ENCODE data around the gene CIC.
"Not testable (repeated sequence)": the region's sequence is repeated elsewhere in the genome, so short reads cannot be mapped to it uniquely, and the experiment has no call there.

The CIC gene

DNA sequence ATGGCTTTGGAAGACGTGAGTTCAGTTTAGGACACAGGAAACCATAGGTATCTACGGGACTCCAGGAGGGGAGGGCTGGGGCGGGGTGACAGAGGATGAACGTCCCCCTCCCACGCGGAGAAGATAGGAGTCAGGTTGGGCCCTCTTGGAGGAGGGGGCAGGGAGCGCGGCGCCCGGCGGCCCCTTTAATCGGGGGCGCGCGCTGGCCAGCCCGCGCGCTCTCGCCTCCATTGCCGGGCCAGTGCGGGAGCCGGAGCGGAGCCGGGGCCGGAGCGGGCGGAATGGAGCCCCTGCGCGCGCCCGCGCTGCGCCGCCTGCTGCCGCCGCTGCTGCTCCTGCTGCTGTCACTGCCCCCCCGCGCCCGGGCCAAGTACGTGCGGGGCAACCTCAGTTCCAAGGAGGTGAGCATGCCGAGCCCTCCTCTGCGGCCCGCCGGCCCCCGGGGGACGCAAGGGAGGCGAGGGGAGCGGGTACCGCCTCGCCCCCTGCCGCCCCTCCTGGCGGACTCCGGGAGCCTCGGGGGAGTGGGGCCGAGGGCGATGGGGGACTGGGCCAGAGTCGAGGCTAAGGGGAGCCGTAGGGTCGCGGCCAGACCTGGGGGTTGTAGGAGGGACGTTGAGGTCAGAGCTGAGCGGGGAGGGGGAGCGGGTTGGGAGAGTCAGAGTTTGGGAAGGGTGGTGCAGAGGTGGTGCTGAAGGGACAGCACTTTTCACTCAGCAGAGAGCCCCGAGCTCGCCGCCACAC is 44.2 kb downstream of the CIC start, which contains the start of gene TMEM145:
Gene TMEM145, plus strand, starts transcription at position 214 of the 744 bp plus-strand sequence. Its CDS starts 68 bp downstream, at position 282.
- DNase-seq (ENCODE audit: low read depth) = no peak

DNA sequence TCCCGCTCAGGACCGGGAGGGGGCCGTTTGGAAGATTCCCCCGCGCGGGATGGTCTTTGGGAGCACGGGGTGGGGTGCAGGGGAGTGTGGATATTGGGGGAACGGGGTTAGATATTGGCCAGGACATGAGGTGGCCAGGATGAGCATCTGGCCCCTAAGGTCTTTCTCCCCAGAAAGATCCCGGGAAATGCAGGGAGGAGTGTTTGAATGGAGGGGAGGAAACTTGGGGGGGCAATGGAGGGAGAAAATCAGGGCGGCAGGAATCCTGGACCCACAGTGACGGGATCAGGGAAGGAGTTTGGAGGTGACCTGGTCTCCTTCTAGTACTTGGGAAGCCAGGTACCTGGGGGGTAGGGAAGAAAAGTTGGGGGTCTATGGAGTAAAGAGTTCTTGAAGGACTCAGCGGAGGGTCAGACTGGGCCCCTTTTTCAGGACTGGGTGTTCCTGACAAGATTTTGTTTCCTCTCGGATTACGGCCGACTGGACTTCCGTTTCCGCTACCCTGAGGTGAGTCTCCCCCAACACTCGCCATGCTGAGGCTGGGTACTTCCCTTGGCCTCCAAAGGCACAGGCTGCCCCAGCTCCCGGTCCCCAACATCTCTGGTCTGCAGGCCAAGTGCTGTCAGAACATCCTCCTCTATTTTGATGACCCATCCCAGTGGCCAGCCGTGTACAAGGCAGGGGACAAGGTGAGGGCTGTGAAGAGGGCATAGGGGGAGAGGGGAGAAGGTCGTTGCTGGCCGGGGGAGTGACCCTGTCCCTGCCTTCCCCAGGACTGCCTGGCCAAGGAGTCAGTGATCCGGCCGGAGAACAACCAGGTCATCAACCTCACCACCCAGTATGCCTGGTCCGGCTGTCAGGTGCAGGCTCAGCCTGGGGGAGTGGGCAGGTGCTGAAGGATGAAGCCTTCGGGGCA is 45.0 kb downstream of the CIC start:
- DNase-seq (ENCODE audit: low read depth) = no peak

DNA sequence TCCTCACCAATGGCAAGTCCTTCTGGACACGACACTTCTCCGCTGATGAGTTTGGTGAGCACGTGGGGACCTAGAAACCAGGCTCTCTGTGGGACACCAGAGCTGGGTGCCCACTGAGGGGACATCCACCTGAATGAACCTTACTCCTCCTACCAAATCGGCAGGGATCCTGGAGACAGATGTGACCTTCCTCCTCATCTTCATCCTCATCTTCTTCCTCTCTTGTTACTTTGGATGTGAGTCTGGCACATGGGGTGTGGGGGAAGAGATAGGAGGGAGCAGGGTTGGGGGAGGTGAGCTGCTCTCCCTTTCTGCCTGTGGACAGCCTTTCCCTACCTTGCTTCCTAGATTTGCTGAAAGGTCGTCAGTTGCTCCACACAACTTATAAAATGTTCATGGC is 46.0 kb downstream of the CIC start:
- no peak for DNase-seq (ENCODE audit: low read depth)

DNA sequence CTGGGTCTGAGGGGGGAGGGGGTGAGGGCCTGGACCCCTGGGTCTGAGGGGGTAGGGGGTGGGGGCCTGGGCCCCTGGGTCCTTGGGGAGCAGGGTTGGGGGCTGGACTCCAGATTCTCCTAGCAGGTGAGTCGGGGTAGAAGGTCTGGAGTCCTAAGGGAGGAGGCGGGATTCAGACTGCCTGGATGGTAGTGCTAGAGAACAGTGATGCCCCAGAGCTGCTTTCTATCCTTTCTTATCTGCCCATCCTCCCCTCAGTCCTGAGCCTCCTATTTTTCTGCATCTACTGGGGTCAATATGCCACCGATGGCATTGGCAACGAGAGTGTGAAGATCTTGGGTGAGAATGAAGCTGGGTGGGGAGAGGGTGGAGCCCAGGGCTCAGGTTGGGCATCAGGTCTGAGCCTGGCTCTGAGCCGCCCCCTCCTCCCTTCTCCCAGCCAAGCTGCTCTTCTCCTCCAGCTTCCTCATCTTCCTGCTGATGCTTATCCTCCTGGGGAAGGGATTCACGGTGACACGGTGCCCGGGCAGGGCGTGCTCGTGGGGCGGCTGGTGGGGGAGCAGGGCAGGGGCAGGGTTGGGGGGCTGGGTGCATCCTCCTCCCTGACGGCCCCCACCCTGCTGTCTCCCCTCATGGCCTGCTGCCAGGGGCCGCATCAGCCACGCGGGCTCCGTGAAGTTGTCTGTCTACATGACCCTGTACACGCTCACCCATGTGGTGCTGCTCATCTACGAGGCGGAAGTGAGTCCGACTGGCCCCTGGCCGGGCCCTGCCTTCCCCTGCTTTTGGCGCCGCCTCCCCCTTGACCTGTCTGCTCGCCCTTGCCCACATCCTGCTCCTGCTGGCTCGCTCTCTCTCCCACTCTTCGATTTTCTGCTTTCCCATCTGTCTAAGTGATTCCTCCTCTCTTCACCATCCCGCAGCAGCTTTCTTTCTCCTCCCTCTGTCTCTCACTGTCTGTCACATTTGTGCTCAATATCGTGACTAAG is 47.5 kb downstream of the CIC start:
- peak; percentile 77 for DNase-seq (ENCODE audit: low read depth)

DNA sequence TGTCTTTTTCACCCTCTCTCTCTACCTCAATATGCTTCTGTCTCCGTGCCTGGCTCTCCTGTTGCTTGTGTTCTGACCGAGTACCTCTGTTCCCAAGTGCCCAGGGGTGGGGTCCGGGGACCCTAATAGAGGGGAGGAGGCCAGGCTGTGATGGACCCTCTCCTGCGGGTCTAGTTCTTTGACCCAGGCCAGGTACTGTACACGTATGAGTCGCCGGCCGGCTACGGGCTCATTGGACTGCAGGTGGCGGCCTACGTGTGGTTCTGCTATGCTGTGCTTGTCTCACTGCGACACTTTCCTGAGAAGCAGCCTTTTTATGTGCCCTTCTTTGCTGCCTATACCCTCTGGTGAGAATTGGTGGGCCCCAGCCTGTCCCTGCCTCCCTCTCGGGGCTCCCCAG is 48.5 kb downstream of the CIC start:
- no peak for DNase-seq (ENCODE audit: low read depth)

DNA sequence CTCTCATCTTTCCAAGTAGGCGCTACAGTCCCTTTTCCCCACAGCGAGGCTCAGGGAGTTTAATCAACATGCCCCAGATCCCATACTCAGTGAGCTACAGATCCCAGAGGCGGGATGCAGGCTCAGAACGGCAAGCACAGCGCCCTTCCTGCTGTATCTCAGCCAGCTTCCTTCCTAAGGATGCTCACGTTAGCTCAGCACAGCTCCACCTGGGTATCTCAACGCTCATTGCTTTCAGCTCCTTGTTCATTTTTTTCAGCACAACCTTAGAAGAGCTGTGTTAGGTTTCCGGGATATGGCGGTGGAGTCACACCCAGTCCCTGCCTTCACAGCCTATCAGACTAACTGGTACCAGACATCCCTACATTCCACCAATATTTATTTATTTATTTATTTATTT is 53.3 kb downstream of the CIC start:
- DNase-seq (ENCODE audit: low read depth) = no peak

DNA sequence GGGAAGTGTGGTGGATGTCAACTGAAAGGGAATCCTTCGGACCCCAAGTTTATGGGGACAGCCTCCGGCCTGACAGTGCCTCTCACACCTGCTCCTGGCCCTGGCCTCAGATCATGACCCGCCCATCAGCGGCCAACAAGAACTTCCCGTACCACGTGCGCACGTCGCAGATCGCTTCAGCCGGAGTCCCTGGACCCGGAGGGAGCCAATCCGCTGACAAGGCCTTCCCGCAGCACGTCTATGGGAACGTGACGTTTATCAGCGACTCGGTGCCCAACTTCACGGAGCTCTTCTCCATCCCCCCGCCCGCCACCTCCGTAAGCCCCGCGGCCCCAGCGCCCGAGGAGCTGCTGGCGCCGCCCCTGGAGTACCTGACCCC is 54.4 kb downstream of the CIC start:
- no peak for DNase-seq (ENCODE audit: low read depth)

DNA sequence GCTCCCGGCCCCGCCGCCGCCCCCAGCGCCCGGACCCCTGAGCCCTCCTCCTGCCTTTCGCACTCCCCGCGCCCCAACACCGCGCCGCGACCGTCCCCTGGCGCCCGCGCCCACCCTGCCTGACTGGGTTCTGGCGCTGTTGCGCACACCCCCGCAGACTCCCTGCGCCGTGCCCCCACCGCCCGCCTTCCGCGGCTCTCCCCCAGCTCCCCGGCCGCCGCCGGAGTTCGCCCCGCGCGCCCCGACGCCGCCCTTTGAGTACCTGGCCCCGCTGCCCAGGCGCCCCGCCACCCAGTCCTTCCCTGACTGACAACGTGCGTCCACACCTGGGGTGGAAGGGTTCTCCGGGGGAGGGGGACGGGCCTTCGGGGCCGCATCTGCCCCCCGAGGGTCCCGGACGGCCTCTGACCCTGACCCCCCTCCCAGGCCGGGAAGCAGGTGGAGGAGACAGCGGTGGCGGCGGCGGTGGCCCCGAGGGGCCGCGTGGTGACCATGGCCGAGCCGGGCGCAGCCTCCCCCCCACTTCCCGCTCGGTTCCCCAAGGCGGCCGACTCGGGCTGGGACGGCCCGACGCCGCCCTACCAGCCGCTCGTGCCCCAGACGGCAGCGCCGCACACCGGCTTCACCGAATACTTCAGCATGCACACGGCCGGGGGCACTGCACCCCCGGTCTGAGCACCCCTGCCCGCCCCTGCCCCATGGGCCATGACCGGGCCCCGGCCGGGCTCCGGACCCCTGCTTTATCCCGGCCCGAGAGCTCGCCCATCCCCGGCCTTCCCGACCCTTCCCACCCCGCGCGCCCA is 55.0 kb downstream of the CIC start:
- no peak for DNase-seq (ENCODE audit: low read depth)

DNA sequence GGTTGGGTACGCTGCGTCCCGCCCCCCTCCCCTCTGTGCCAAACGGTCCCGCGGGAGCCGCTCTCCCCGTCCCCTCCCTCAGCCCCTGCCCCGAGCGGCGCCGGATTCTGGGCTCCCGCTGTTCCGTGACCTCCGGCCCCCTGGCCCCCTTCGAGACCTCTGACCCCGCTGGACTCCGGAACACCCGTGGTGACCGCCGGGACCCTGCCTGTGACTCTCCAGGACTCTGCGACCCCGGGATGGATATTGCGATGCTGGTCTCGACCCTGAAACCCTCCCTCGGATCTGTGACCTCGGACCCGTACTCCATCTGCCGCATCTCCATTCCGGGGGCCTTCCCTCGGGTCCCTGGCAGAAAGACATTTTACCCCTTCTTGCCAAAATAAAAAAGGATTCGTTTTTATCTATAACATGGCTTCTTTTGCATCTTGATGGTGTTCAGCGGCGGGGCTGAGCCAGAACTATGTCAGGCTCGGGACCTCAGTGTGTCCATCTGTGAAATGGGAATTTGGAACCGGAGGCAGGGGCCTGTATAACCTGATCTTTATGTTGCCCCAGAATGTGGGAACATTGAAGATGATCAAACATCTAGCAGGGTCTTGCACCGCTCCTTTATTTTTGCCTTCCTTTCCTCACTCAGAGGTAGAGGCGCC is 55.7 kb downstream of the CIC start:
- DNase-seq (ENCODE audit: low read depth) = no peak

DNA sequence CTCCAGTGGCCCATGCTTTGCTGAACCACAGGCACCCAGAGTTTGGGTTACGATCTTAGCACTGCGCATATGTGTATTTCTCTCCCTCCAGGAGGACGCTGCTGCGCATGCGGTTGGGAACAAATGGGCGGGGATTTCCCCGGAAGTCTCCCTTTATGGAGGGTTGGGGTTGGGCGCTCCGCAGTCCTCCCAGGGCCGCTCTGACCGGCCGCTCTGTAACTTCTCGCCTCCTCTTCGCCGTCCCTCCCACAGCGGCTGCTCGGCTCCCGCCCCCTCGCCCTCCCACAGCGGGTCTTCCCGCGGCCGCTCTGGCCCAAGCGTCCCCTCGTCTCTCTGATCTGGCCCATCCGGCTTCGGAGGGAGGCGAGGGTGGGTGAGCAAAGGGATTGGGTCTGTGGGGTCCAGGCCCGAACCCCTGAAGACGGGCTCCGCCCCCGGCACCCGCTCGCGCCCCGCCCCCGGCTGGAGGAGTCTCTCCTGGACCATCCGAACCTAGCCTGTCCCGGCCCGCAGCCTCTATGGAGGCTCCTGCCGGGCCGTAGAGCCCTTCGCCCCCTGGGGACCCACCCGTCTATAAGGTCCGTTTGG is 56.4 kb downstream of the CIC start, which contains the start of gene MEGF8:
Gene MEGF8, plus strand, starts transcription at position 328 of the 588 bp plus-strand sequence. CDS start 609 bp downstream, outside the sequence.
- peak; percentile 99 for DNase-seq (ENCODE audit: low read depth)

DNA sequence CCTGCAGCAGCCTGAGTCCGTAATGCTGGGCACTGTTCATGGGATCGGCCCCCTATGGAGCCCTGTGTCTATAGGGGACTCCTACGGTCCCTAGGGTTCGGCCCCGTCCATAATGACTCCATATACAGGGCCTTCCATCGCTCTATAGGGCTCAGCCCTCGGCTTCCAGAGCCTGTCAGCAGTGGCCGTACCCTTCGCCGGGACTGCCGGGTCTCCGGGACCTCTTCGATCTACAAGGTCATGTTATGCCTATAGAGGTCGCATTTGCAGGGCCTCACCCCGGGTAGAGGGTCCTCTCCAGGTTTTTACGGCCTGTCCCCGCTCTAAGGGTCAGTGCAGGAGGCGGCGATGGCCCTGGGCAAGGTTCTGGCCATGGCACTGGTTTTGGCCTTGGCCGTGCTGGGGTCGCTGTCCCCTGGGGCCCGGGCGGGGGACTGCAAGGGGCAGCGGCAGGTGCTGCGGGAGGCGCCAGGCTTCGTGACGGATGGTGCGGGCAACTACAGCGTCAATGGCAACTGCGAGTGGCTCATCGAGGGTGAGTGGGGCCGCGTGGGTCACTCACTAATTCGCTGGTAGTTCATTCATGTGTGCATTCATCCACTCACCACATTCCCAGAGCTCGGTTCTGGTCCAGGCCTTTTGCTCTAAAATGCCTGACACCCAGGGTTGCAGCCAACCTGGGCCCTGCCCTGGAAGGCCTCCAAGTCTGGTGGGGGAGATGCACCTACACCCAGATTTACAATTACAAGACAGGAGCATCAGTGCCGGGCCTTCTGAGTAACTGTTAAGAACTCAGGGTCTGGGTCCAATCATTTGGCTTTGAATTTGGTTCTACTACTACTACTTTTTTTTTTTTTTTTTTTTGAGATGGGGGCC is 57.1 kb downstream of the CIC start:
- DNase-seq (ENCODE audit: low read depth) = no peak

DNA sequence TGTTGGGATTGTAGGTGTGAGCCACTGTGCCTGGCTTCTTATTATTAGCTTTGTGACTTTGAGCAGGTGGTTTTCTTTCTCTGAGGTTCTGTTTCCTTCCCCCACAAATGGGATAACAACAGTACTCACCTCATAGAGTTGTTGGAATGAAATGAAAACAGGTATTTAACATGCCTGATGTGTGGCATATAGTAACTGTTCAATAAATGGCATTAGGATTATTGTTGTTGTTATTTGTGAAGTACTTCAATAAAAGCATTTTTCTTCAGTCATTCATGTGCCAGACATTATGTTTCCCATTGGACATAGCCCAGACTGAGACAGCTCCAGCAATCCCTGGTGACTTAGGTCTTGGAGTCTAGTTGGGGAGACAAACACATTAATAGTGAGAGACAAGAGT is 57.9 kb downstream of the CIC start:
- DNase-seq (ENCODE audit: low read depth) = no peak

DNA sequence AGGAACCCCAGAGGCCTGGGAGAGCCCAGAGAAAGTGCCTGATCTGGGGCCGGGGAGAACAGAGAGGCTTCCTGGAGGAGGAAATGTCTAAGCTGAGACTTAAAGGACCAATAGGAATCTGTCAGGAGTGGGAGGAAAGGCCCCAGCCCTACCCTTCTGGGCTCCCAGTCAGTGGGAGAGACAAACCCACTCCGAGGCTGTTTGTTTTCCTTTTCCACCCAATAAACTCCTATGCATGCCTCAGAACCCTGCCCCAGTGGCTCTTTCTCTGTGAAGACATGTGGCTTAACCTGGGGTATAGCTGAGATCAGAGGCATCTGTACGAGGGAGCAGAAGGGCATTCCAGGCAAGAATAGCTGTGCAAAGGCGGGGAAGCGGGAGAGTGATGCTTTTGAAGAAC is 58.3 kb downstream of the CIC start:
- no peak for DNase-seq (ENCODE audit: low read depth)

DNA sequence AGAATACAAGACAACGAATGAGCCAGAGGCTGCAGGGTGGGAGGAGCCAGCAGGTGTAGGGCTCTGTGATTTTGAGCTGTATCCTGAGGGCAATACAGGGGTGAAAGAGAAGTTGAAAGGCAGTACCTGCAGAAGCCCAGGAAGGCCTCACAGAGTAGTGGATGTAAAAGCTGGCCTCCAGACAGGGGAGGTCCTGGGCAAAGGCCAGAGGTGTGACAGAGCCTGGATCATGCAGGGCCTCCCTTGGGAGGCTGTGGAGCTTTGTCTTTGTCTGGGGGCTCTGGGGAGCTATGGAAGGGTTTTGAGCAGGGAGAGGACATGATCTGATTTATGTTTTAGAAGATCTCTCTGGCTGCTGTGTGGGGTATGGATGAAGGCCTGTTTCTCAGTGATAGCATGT is 59.1 kb downstream of the CIC start:
- no peak for DNase-seq (ENCODE audit: low read depth)

DNA sequence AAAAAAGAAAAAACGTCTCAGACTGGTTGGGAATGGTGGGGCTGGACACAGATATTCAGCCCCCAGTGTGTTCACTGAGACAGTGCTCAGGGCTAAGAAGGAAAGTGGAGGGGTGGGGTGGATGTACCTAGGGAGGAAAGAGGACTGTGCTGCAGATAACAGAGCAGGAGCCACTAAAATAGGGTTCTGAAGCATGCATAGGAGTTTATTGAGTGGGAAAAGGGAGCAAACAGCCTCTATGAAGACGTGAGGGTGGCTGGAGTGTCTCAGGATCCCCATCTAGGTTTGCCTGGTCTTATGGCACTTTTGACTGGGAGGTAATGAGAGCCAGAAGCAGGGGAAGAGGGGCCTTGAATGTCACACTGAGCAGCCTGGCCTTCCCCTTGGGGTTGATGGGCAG is 59.8 kb downstream of the CIC start:
- no peak for DNase-seq (ENCODE audit: low read depth)

DNA sequence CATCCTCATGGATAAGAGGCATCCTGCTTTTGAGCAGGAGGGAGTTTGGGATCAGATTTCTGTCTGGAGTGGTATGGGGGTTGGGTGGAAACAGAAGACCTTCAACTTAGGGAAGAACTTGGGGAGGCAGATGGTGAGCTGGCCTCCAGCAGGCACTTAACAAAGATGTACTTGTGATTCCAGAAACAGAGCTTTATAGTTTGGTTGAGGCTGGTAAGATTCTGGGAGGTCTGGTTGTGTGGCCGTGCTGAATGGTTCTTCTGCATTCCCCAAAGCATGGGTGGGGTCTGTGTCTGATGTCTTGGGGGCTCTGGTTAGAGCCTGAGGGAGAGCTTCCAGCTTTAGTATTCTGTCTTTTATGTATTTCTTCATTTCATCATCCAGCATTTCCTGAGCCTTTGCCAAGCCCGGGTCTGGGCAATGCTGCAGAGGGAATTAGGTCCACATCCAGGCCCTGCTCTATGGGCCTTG is 61.2 kb downstream of the CIC start:
- DNase-seq (ENCODE audit: low read depth) = no peak

DNA sequence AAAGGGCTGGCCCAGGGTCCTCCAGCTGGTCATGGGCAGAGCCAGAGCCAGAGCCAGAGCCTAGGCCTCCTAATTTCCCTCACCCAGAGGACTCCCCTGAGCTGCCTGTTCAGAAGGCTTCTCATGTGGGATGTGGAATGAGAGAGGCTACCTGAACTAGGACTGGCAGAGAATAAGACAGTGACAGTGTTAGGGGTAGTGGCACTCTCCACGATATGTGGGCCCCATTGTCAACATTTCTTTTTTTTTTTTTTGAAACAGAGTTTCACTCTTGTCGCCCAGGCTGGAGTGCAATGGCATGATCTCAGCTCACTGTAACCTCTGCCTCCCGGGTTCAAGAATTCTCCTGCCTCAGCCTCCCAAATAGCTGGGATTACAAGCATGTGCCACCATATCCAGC is 62.3 kb downstream of the CIC start:
- not testable (repeated sequence) for DNase-seq (ENCODE audit: low read depth)

DNA sequence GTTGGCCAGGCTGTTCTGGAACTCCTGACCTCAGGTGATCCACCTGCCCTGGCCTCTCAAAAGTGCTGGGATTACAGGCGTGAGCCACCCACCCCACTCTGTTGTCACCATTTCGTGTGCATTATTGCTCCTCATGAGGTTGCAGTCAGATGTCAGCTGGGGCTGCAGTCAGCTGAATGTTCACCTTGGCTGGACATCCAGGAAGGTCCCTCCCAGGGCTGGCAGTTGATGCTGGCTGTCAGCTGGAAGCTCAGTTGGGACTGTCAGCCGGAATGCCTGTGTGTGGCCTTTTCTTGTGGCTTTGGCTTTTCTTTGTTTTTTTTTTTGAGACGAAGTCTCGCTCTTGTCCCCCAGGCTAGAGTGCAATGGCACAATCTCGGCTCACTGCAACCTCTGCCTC is 63.0 kb downstream of the CIC start:
- DNase-seq (ENCODE audit: low read depth) = no peak

DNA sequence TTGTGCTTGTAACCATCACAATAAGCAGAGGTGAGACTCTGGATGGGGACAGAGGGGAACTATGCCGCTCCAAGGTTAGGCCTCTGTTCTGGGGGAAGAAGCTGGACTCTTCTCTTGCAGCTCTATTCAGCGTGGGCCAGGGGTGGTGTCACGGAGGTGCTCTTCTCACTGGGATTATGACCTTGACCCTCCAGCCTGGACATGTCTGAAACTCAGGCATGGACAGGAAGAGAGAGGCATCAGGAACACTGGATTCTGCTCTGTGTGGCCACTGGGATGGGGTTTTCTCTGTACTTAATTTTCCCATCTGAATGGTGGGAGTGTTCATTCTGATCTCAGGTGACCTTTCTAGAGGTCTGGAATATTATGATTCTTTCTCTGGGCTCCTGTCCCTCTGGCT is 64.0 kb downstream of the CIC start:
- no peak for DNase-seq (ENCODE audit: low read depth)

Data from CMK (cell line).